H1 (cell line): ENCODE data around the gene EIF2S1. TPM values are rescaled to one million over a fixed set of nuclear protein-coding genes. Genes with fewer than 3 reads are reported as not detected.

ENCODE experiments used
- BCL11A ChIP-seq, 2 experiments: IDR thresholded peaks; one replicate each; pipeline ENCODE4 v1.6.1; 2011; ENCODE audit warnings: low read depth in 2 of 2, low read length in 2 of 2, mild to moderate bottlenecking in 2 of 2
- CBX5 ChIP-seq: fragments of 300-800, 300-1000 bp; sonication (generic); IDR thresholded peaks from 2 replicates; pipeline ENCODE4 v1.7.1; 2016; ENCODE audit warnings: antibody characterized with exemption, low read length, low read depth
- CREB1 ChIP-seq: IDR thresholded peaks from 2 replicates; pipeline ENCODE4 v1.6.1; 2012; ENCODE audit warnings: inconsistent platforms
- EZH2 ChIP-seq: fragments of 200-600 bp; sonication (generic); IDR thresholded peaks from 2 replicates; pipeline ENCODE4 v1.7.1; 2012; ENCODE audit warnings: low read depth, mild to moderate bottlenecking, moderate library complexity, low read length, inconsistent platforms; ENCODE audit not compliant: severe bottlenecking
- HDAC2 ChIP-seq, 2 experiments: fragments of 300-600 bp in 1 of 2; sonication (generic) in 1 of 2; IDR thresholded peaks; 2 replicates each; pipeline ENCODE4 v1.6.1; 2011 to 2012; ENCODE audit warnings: low read depth in 2 of 2, low read length in 2 of 2, mild to moderate bottlenecking in 2 of 2, moderate library complexity in 2 of 2, borderline replicate concordance in 1 of 2, inconsistent platforms in 1 of 2
- KDM5A ChIP-seq: fragments of 200-600 bp; IDR thresholded peaks from 2 replicates; pipeline ENCODE4 v1.7.1; 2012; ENCODE audit warnings: mild to moderate bottlenecking, low read length, inconsistent platforms, mixed read lengths
- NANOG ChIP-seq: IDR thresholded peaks from 2 replicates; pipeline ENCODE4 v1.6.1; 2011; ENCODE audit warnings: low read length, low read depth, mild to moderate bottlenecking, inconsistent platforms; ENCODE audit not compliant: insufficient read depth, poor library complexity, severe bottlenecking
- POLR2AphosphoS5 ChIP-seq: IDR thresholded peaks from 2 replicates; pipeline ENCODE4 v1.6.1; 2011; ENCODE audit warnings: low read depth, low read length
- SRF ChIP-seq: IDR thresholded peaks from 2 replicates; pipeline ENCODE4 v1.6.1; 2011; ENCODE audit warnings: mild to moderate bottlenecking, low read depth, low read length, moderate library complexity
- TBP ChIP-seq: IDR thresholded peaks from 2 replicates; pipeline ENCODE4 v1.6.1; 2011; ENCODE audit warnings: low read depth, low read length, improper control_type of control experiment
- TCF12 ChIP-seq: IDR thresholded peaks from 2 replicates; pipeline ENCODE4 v1.6.1; 2011; ENCODE audit warnings: low read depth, mild to moderate bottlenecking, low read length
- polyA plus RNA-seq, 7 experiments: library from polyadenylated mRNA; depleted of rRNA in 3 of 7; stranded (reverse) in 5 of 7; unstranded in 2 of 7; fragments of >200 nt in 5 of 7; fragments of 200-250 nt in 2 of 7; gene quantifications; 1 replicate in 5 of 7; 2 replicates in 1 of 7; 4 replicates in 1 of 7; pipeline versions ENCODE4 v1.2.1 to v1.2.3, GENCODE V29; 2011 to 2013; ENCODE audit warnings: missing spikeins in 2 of 7, mixed read lengths in 2 of 7
- total RNA-seq: library from RNA; stranded (reverse); fragmentation: NEBNext Ultra II Directional; extraction: Animal tissue kit (Norgen Biotek cat#: 25700); gene quantifications from 2 replicates; pipeline ENCODE4 v1.2.1, GENCODE V29; 2021
- TF ChIP-seq, protein P1 (sequence below): fragments of 300-600 bp; sonication (generic); IDR thresholded peaks from 2 replicates; pipeline ENCODE4 v1.7.1; 2012; ENCODE audit warnings: low read length, moderate library complexity, mild to moderate bottlenecking, inconsistent platforms; ENCODE audit not compliant: insufficient replicate concordance

EIF2S1 gene
- total and polyA plus RNA-seq, 2 of the 8 experiments (the other 6 are each of a cell fraction or from before 2014, with no cell fraction given), result 35.1 to 146 TPM

DNA sequence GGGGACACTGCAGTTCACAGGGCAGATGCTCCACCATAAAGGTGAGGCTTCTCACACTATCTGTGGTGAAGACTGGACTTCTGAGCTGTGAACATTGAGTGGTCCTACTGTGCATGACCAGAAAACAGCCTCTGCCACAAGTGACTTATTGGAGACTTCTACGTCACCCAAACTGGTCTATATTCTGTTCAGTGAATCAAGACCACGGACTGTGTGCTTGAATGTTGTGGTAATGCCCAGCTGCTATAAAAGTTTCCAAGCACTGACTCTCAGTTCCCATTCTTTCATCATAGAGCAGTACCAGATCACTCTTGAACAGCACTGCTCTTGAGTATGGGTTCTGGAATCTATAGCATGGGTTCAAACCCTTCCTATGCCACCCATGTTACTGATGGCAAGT, 56.7 kb downstream of the EIF2S1 start (continued):
- TF ChIP-seq, protein P1, sequence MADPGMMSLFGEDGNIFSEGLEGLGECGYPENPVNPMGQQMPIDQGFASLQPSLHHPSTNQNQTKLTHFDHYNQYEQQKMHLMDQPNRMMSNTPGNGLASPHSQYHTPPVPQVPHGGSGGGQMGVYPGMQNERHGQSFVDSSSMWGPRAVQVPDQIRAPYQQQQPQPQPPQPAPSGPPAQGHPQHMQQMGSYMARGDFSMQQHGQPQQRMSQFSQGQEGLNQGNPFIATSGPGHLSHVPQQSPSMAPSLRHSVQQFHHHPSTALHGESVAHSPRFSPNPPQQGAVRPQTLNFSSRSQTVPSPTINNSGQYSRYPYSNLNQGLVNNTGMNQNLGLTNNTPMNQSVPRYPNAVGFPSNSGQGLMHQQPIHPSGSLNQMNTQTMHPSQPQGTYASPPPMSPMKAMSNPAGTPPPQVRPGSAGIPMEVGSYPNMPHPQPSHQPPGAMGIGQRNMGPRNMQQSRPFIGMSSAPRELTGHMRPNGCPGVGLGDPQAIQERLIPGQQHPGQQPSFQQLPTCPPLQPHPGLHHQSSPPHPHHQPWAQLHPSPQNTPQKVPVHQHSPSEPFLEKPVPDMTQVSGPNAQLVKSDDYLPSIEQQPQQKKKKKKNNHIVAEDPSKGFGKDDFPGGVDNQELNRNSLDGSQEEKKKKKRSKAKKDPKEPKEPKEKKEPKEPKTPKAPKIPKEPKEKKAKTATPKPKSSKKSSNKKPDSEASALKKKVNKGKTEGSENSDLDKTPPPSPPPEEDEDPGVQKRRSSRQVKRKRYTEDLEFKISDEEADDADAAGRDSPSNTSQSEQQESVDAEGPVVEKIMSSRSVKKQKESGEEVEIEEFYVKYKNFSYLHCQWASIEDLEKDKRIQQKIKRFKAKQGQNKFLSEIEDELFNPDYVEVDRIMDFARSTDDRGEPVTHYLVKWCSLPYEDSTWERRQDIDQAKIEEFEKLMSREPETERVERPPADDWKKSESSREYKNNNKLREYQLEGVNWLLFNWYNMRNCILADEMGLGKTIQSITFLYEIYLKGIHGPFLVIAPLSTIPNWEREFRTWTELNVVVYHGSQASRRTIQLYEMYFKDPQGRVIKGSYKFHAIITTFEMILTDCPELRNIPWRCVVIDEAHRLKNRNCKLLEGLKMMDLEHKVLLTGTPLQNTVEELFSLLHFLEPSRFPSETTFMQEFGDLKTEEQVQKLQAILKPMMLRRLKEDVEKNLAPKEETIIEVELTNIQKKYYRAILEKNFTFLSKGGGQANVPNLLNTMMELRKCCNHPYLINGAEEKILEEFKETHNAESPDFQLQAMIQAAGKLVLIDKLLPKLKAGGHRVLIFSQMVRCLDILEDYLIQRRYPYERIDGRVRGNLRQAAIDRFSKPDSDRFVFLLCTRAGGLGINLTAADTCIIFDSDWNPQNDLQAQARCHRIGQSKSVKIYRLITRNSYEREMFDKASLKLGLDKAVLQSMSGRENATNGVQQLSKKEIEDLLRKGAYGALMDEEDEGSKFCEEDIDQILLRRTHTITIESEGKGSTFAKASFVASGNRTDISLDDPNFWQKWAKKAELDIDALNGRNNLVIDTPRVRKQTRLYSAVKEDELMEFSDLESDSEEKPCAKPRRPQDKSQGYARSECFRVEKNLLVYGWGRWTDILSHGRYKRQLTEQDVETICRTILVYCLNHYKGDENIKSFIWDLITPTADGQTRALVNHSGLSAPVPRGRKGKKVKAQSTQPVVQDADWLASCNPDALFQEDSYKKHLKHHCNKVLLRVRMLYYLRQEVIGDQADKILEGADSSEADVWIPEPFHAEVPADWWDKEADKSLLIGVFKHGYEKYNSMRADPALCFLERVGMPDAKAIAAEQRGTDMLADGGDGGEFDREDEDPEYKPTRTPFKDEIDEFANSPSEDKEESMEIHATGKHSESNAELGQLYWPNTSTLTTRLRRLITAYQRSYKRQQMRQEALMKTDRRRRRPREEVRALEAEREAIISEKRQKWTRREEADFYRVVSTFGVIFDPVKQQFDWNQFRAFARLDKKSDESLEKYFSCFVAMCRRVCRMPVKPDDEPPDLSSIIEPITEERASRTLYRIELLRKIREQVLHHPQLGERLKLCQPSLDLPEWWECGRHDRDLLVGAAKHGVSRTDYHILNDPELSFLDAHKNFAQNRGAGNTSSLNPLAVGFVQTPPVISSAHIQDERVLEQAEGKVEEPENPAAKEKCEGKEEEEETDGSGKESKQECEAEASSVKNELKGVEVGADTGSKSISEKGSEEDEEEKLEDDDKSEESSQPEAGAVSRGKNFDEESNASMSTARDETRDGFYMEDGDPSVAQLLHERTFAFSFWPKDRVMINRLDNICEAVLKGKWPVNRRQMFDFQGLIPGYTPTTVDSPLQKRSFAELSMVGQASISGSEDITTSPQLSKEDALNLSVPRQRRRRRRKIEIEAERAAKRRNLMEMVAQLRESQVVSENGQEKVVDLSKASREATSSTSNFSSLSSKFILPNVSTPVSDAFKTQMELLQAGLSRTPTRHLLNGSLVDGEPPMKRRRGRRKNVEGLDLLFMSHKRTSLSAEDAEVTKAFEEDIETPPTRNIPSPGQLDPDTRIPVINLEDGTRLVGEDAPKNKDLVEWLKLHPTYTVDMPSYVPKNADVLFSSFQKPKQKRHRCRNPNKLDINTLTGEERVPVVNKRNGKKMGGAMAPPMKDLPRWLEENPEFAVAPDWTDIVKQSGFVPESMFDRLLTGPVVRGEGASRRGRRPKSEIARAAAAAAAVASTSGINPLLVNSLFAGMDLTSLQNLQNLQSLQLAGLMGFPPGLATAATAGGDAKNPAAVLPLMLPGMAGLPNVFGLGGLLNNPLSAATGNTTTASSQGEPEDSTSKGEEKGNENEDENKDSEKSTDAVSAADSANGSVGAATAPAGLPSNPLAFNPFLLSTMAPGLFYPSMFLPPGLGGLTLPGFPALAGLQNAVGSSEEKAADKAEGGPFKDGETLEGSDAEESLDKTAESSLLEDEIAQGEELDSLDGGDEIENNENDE, result no peak
- TF ChIP-seq CREB1, result no peak
- no peak for TF ChIP-seq NANOG
- TF ChIP-seq BCL11A (IDR thresholded peaks at IDR 0.05; ENCODE audit: low read depth in 2 of 2, low read length in 2 of 2), result no peak
- TF ChIP-seq CBX5, result no peak
- TF ChIP-seq SRF, result no peak
- no peak for TF ChIP-seq EZH2
- no peak for TF ChIP-seq POLR2AphosphoS5
- no peak for TF ChIP-seq TBP
- no peak for TF ChIP-seq HDAC2 (IDR thresholded peaks at IDR 0.05; ENCODE audit: borderline replicate concordance in 1 of 2, low read depth in 2 of 2, low read length in 2 of 2)
- TF ChIP-seq KDM5A, result no peak
- TF ChIP-seq TCF12, result no peak
